Kasumi-1 (cell line): ENCODE results near the gene SLC2A9.
A peak's percentile ranks its signal among the peaks of the same experiment; 100 is the strongest.
"Not testable (repeated sequence)": the region's sequence is repeated elsewhere in the genome, so short reads cannot be mapped to it uniquely, and the experiment has no call there.

Experiments used
- DNase-seq, 2 experiments: peaks; one replicate each; lab custom pipeline; 2025; lab: John Stamatoyannopoulos, UW

SLC2A9 gene

GRCh38 chr4:9820343-9820742 is 201.0 kb downstream of the SLC2A9 start:
- no peak for DNase-seq

- no peak for DNase-seq
These were observed 205.0 kb downstream of the SLC2A9 start for GRCh38 chr4:9816285-9816684.

DNA sequence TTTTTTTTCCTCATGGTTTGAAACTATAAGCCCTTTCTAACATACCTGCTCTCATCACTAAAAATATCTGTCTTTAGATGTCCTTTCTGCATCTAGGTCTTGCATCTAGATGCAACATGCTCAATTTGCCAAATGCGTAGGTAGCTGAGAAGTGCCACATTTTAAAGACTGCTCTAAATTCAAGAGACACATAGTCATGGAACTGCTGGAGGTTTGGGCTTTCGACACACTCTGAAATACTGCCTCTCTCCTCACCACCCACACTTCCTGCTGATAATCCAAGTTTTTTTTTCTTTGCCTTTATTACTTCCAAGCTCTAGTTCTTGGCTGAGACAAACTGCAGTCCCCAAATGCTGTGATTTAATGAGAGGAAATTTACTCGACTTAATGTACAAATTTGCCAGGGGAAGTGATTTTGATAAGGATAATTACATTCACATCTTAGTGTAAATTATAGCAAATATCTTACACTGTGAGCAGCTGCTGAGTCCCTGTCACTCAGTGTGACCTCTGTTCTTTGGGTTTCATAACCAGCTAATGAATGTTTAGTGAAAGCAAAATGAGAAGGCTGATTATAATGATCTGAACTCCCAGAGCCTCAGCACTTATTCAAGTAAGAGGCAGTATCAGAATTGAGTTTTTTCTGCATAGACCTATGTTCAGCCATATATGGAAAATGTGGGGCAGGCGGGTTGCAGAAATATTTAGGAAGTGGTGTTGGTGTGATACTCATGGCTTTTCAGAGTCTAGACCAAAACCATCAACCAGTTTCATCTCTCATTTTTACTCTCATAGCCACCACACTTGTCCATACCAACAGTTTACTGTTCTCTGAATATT is 208.6 kb downstream of the SLC2A9 start:
- no peak for DNase-seq

- DNase-seq = peak in 1 of 2 experiments; percentile 16
These were observed 209.5 kb downstream of the SLC2A9 start for GRCh38 chr4:9811806-9812205.

GRCh38 chr4:9808077-9808476 is 213.2 kb downstream of the SLC2A9 start:
- DNase-seq = no peak

DNA sequence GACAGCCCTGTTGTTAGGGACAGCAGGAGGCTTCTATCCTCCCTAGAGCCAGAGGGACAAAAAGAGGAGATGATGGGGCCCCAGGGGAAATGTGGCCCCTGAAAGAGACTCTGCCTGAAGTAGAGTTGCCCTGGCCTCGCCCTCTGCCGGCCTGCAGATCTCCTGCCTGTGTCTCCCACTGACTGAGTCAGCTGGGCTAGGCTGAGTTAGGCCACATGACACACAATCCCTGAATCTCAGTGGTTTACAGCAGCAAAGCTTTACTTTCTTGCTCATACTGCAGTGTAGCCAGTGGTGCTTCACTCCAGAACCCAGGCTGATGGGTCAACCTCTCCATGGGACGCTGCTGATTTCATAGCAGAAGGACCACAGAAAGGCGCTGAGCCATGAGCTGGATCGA is 216.4 kb downstream of the SLC2A9 start:
- DNase-seq = no peak

DNA sequence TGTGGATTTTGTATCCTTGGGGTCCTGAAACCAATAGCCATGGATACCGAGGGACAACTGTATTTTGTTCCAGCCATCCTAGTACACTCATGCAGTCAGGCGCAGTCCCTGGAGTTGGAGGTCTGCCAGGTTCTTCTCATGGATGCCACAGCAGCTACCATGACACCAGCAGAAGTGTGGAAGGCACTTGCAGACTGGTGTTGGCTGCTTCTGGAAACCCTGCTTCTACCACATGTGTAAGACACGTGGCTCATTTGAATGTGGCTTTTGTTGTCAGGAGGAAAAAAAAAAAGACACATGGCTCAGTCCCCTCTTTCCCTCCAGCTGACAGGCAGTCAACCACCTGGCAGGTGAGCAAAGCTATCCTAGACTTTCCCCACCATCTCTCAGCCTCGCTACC is 220.4 kb downstream of the SLC2A9 start:
- DNase-seq = no peak

DNA sequence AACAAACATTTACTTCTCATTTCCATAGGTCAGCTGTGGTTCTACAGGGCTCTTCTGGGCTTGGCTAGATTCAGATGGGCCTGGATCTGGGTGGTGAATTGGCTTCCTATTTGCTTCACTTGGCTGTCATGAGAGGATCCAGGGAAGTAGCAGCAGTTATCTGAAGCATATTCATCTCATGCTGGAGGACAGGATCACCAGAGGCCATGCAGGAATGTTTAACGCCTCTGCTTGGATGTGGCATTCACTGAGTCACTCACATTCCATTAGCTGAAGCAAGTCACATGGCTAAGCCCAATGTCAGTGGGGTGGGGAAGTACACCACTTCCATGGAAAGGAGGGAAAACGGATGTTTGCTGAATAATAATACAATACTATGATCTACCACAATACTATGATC is 224.7 kb downstream of the SLC2A9 start:
- not testable (repeated sequence) for DNase-seq

- DNase-seq = no peak
These were observed 228.9 kb downstream of the SLC2A9 start for GRCh38 chr4:9792381-9792780.

DNA sequence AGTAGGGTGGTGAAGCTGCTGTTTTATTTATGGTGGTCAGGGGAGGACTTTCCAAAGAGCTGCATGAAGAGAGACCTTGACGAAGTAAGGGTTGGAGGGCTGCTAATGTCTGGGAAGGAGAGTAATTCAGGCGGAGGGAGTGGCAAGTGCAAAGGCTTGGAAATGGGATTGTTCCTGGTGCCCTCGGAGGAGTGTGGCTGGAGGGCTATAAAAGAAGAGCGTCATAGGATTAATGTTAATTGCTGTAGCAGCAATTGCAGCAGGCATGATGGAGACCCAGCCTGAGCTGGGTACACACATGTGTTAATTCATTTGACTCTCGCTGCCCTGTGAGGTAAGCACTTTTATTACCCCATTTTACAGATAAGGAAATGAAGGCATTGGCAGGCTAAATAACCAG is 235.4 kb downstream of the SLC2A9 start:
- DNase-seq = not testable (repeated sequence)

DNA sequence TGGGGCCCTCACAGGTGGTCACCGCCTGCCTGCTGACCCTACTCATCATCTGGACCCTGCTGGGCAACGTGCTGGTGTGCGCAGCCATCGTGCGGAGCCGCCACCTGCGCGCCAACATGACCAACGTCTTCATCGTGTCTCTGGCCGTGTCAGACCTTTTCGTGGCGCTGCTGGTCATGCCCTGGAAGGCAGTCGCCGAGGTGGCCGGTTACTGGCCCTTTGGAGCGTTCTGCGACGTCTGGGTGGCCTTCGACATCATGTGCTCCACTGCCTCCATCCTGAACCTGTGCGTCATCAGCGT is 239.2 kb downstream of the SLC2A9 start:
- no peak for DNase-seq

GRCh38 chr4:9781343-9782135 is 239.8 kb downstream of the SLC2A9 start, which contains the start of gene DRD5:
TSS of gene DRD5 (plus strand) at chr4:9781634. CDS start at chr4:9782030, 396 bp downstream.
- DNase-seq = no peak
